ENCODE results near the gene GPR158.

GRCh38 chr10:25125201-25125611 lies 49.6 kb upstream of the GPR158 start:
- TF ChIP-seq CTCF (conservative IDR thresholded peaks at IDR 0.05 in 1 of 2, IDR thresholded peaks at IDR 0.05 in 1 of 2; ENCODE audit: low read depth in 1 of 2, low read length in 2 of 2): no peak
- no peak for TF ChIP-seq EZH2 (IDR thresholded peaks at IDR 0.05; ENCODE audit: low read length, missing control alignments)

All from fibroblast of lung (primary cell).